Keratinocyte (primary cell): ENCODE measurements around the gene RAI2. TPM values are rescaled to one million over a fixed set of nuclear protein-coding genes. Genes with fewer than 3 reads are reported as not detected.

Source experiments
- DNase-seq: peaks from one replicate; pipeline ENCODE4 v3.0.0-alpha.2; 2011; ENCODE audit warnings: low read depth, missing footprints, low spot score
- FAIRE-seq: peaks from 2 replicates; lab custom pipeline; 2011; peaks lifted over from hg19 to GRCh38; lab: Jason Lieb, UNC
- H2AFZ ChIP-seq: 2 replicates; pipeline ENCODE4 v1.6.0; 2012; ENCODE audit warnings: low read length, control low read depth, inconsistent platforms; ENCODE audit not compliant: control insufficient read depth
- H3K27ac ChIP-seq: 2 replicates; pipeline ENCODE4 v1.5.1; 2011; ENCODE audit warnings: low read length; ENCODE audit not compliant: control insufficient read depth, insufficient read depth
- H3K27me3 ChIP-seq: 3 replicates; pipeline ENCODE4 v1.6.0; 2011; ENCODE audit warnings: low read length; ENCODE audit not compliant: control insufficient read depth, insufficient read depth; ENCODE audit errors: extremely low read depth
- H3K36me3 ChIP-seq, 2 experiments: 2 replicates in 1 of 2; 3 replicates in 1 of 2; pipeline ENCODE4 v1.5.1; 2011; ENCODE audit warnings: low read length in 2 of 2, mild to moderate bottlenecking in 1 of 2; ENCODE audit not compliant: control insufficient read depth in 2 of 2, insufficient read depth in 2 of 2; ENCODE audit errors: extremely low read depth in 1 of 2
- H3K4me1 ChIP-seq: 3 replicates; pipeline ENCODE4 v1.5.1; 2011; ENCODE audit warnings: low read length; ENCODE audit not compliant: control insufficient read depth, insufficient read depth; ENCODE audit errors: extremely low read depth
- H3K4me2 ChIP-seq: 3 replicates; pipeline ENCODE4 v1.6.0; 2011; ENCODE audit warnings: low read depth, low read length; ENCODE audit not compliant: control insufficient read depth, insufficient read depth; ENCODE audit errors: extremely low read depth
- H3K4me3 ChIP-seq, 3 experiments: fragments of 200-600 bp in 1 of 3; sonication (generic) in 1 of 3; 2 replicates in 2 of 3; 3 replicates in 1 of 3; pipeline ENCODE4 v1.5.1; 2011 to 2016; ENCODE audit warnings: low read length in 3 of 3, mild to moderate bottlenecking in 3 of 3, control low read depth in 2 of 3, inconsistent platforms in 1 of 3, low read depth in 1 of 3, mixed read lengths in 1 of 3, mixed run types in 1 of 3, moderate library complexity in 1 of 3; ENCODE audit not compliant: control insufficient read depth in 2 of 3, insufficient read depth in 2 of 3; ENCODE audit errors: extremely low read depth in 1 of 3
- H3K79me2 ChIP-seq: 2 replicates; pipeline ENCODE4 v1.6.0; 2012; ENCODE audit warnings: low read length; ENCODE audit not compliant: control insufficient read depth, insufficient read depth
- H3K9ac ChIP-seq: 3 replicates; pipeline ENCODE4 v1.6.0; 2011; ENCODE audit warnings: low read length; ENCODE audit not compliant: control insufficient read depth, insufficient read depth; ENCODE audit errors: extremely low read depth
- H3K9me1 ChIP-seq: 3 replicates; pipeline ENCODE4 v1.6.0; 2011; ENCODE audit warnings: low read length; ENCODE audit not compliant: control insufficient read depth, insufficient read depth; ENCODE audit errors: extremely low read depth
- H3K9me3 ChIP-seq: 2 replicates; pipeline ENCODE4 v1.5.1; 2012; ENCODE audit warnings: low read depth, low read length; ENCODE audit not compliant: control insufficient read depth
- H4K20me1 ChIP-seq: 3 replicates; pipeline ENCODE4 v1.6.0; 2011; ENCODE audit warnings: low read length; ENCODE audit not compliant: control insufficient read depth, insufficient read depth; ENCODE audit errors: extremely low read depth
- CTCF ChIP-seq, 3 experiments: IDR thresholded peaks in 1 of 3; conservative IDR thresholded peaks in 1 of 3; optimal IDR thresholded peaks in 1 of 3; 2 replicates in 2 of 3; 3 replicates in 1 of 3; pipeline versions ENCODE3 to v1.5.1; 2011; ENCODE audit warnings: low read length in 3 of 3, mild to moderate bottlenecking in 3 of 3, moderate library complexity in 2 of 3, control low read depth in 1 of 3, inconsistent platforms in 1 of 3; ENCODE audit not compliant: insufficient read depth in 2 of 3; ENCODE audit errors: extremely low read depth in 1 of 3
- EZH2 ChIP-seq: IDR thresholded peaks from one replicate; pipeline ENCODE4 v1.6.1; 2012; ENCODE audit warnings: inconsistent platforms, mild to moderate bottlenecking, low read length, moderate library complexity
- dilution Hi-C: fragments of 300-500 bp; cut with MboI; formaldehyde crosslinking; loops from one replicate; pipeline ENCODE4 v1.7.0; 2020; ENCODE audit warnings: low sequenced_read_pairs; ENCODE audit not compliant: extremely low pct_ligation_motif_present
- polyA plus RNA-seq, 5 experiments: library from polyadenylated mRNA; depleted of rRNA in 3 of 5; stranded (reverse) in 3 of 5; stranded (forward) in 1 of 5; unstranded in 1 of 5; fragments of >200 nt; gene quantifications; 1 replicate in 1 of 5; 2 replicates in 3 of 5; 3 replicates in 1 of 5; pipeline versions ENCODE4 v1.2.1 to v1.2.3, GENCODE V29; 2011 to 2012; ENCODE audit warnings: missing spikeins in 2 of 5, low read depth in 1 of 5, low replicate concordance in 1 of 5

The RAI2 gene
- polyA plus RNA-seq, 1 donor (not counting 4 experiments of a cell fraction or from before 2014, with no cell fraction given), result not detected

- dilution Hi-C loops, result no loop called here
- H3K9me3 ChIP-seq, result no peaks in the 10 kb centered on the region
- DNase-seq, result no peak
- no peak overlapping the region for H3K4me2 ChIP-seq
- FAIRE-seq, result no peak
- H3K4me1 ChIP-seq, result no peaks in the 10 kb centered on the region
- no peaks in the 10 kb centered on the region for H4K20me1 ChIP-seq
- no peaks in the 10 kb centered on the region for H3K36me3 ChIP-seq
- no peak for TF ChIP-seq CTCF (optimal IDR thresholded peaks at IDR 0.05 in 1 of 3, IDR thresholded peaks at IDR 0.05 in 1 of 3, conservative IDR thresholded peaks at IDR 0.05 in 1 of 3; ENCODE audit: extremely low read depth in 1 of 3, insufficient read depth in 2 of 3, low read length in 3 of 3)
- TF ChIP-seq EZH2, result no peak
- H3K4me3 ChIP-seq, result no peak overlapping the region
- H3K9ac ChIP-seq, result no peak overlapping the region
- no peak overlapping the region for H3K27ac ChIP-seq
- H3K9me1 ChIP-seq, result no peaks in the 10 kb centered on the region
- H3K79me2 ChIP-seq, result no peaks in the 10 kb centered on the region
- H3K27me3 ChIP-seq, result no peaks in the 10 kb centered on the region
- no peak overlapping the region for H2AFZ ChIP-seq
These were observed 51.8 kb downstream of the RAI2 start for GRCh38 chrX:17809273-17809672.

GRCh38 chrX:17805120-17805519 is 56.0 kb downstream of the RAI2 start:
- H3K27me3 ChIP-seq, result no peaks in the 10 kb centered on the region
- dilution Hi-C loops, result no loop called here
- H3K4me1 ChIP-seq, result no peaks in the 10 kb centered on the region
- TF ChIP-seq EZH2 (no peak), CTCF (optimal IDR thresholded peaks at IDR 0.05 in 1 of 3, IDR thresholded peaks at IDR 0.05 in 1 of 3, conservative IDR thresholded peaks at IDR 0.05 in 1 of 3; ENCODE audit: extremely low read depth in 1 of 3, insufficient read depth in 2 of 3, low read length in 3 of 3) (peak in 1 of 3 experiments; percentile 14)
- H3K9ac ChIP-seq, result no peak overlapping the region
- H3K9me1 ChIP-seq, result no peaks in the 10 kb centered on the region
- FAIRE-seq, result no peak
- no peak overlapping the region for H3K4me2 ChIP-seq
- no peak overlapping the region for H3K27ac ChIP-seq
- no peak for DNase-seq
- H3K4me3 ChIP-seq, result no peak overlapping the region
- H4K20me1 ChIP-seq, result no peaks in the 10 kb centered on the region
- H3K9me3 ChIP-seq, result no peaks in the 10 kb centered on the region
- H3K79me2 ChIP-seq, result no peaks in the 10 kb centered on the region
- no peaks in the 10 kb centered on the region for H3K36me3 ChIP-seq
- H2AFZ ChIP-seq, result no peak overlapping the region
